HEK293 (cell line): ENCODE data around the gene GEMIN7.

Source experiments
- CTCF ChIP-seq: fragments of 450-650 bp; formaldehyde crosslinking; IDR thresholded peaks from 2 replicates; pipeline ENCODE4 v1.5.1; 2016; ENCODE audit warnings: missing biosample characterization, missing genetic modification characterization
- MEIS1 ChIP-seq: sonication (generic); formaldehyde crosslinking; IDR thresholded peaks from 2 replicates; pipeline ENCODE4 v1.8.1; 2022; ENCODE audit warnings: missing genetic modification reagents, mild to moderate bottlenecking, borderline replicate concordance
- OVOL3 ChIP-seq: fragments of 450-650 bp; formaldehyde crosslinking; IDR thresholded peaks from 2 replicates; pipeline ENCODE4 v1.5.1; 2016; ENCODE audit warnings: missing biosample characterization, missing genetic modification characterization
- YY1 ChIP-seq: fragments of 450-650 bp; formaldehyde crosslinking; IDR thresholded peaks from 2 replicates; pipeline ENCODE4 v1.5.1; 2018; ENCODE audit warnings: missing biosample characterization, missing genetic modification characterization
- ZBTB7A ChIP-seq: fragments of 450-650 bp; formaldehyde crosslinking; IDR thresholded peaks from 2 replicates; pipeline ENCODE4 v1.5.1; 2016; ENCODE audit warnings: low read depth, missing biosample characterization, missing genetic modification characterization
- ZNF23 ChIP-seq: fragments of 450-650 bp; formaldehyde crosslinking; IDR thresholded peaks from 2 replicates; pipeline ENCODE4 v1.5.1; 2016; ENCODE audit warnings: missing biosample characterization, missing genetic modification characterization, borderline replicate concordance
- ZNF24 ChIP-seq: fragments of 450-650 bp; formaldehyde crosslinking; IDR thresholded peaks from 2 replicates; pipeline ENCODE4 v1.5.1; 2016; ENCODE audit warnings: missing biosample characterization, missing genetic modification characterization
- ZNF292 ChIP-seq: fragments of 450-650 bp; formaldehyde crosslinking; IDR thresholded peaks from 2 replicates; pipeline ENCODE4 v1.5.1; 2016; ENCODE audit warnings: low read depth, missing biosample characterization, missing genetic modification characterization, borderline replicate concordance
- ZNF302 ChIP-seq: fragments of 450-650 bp; formaldehyde crosslinking; IDR thresholded peaks from 2 replicates; pipeline ENCODE4 v1.5.1; 2016; ENCODE audit warnings: missing biosample characterization, missing genetic modification characterization, low read depth
- ZNF335 ChIP-seq: fragments of 450-650 bp; formaldehyde crosslinking; conservative IDR thresholded peaks from 2 replicates; pipeline ENCODE4 v1.5.1; 2016; ENCODE audit warnings: missing biosample characterization, missing genetic modification characterization
- ZNF366 ChIP-seq: fragments of 450-650 bp; formaldehyde crosslinking; conservative IDR thresholded peaks from 2 replicates; pipeline ENCODE4 v1.5.1; 2016; ENCODE audit warnings: missing biosample characterization, missing genetic modification characterization
- ZNF596 ChIP-seq: fragments of 450-650 bp; IDR thresholded peaks from 2 replicates; pipeline ENCODE4 v1.5.0; 2018; ENCODE audit warnings: missing biosample characterization, mild to moderate bottlenecking, missing genetic modification characterization, moderate library complexity
- ZNF621 ChIP-seq: fragments of 450-650 bp; formaldehyde crosslinking; IDR thresholded peaks from 2 replicates; pipeline ENCODE4 v1.5.1; 2017; ENCODE audit warnings: missing biosample characterization, missing genetic modification characterization
- ZNF792 ChIP-seq: fragments of 450-650 bp; formaldehyde crosslinking; IDR thresholded peaks from 2 replicates; pipeline ENCODE4 v1.5.1; 2016; ENCODE audit warnings: missing biosample characterization, missing genetic modification characterization

- TF ChIP-seq CTCF (tag by site-specific recombination) (no peak), ZNF596 (tag by site-specific recombination) (no peak), ZNF621 (tag by site-specific recombination) (no peak), ZNF302 (tag by site-specific recombination) (no peak), ZBTB7A (tag by site-specific recombination) (no peak), YY1 (no peak), ZNF24 (tag by site-specific recombination) (no peak), OVOL3 (tag by site-specific recombination) (no peak), ZNF335 (tag by site-specific recombination) (no peak), ZNF366 (tag by site-specific recombination) (no peak), ZNF792 (tag by site-specific recombination) (no peak), ZNF23 (tag by site-specific recombination) (no peak), MEIS1 (CRISPR knock-in tag) (no peak), ZNF292 (tag by site-specific recombination) (no peak)
Observed at GRCh38 chr19:45047188-45047797, 31.8 kb upstream of the GEMIN7 start.
